ENCODE data around the gene LTK. TPM values are rescaled to one million over a fixed set of nuclear protein-coding genes. Genes with fewer than 3 reads are reported as not detected.

LTK gene
- total RNA-seq, 3 donors from 2014 or later (not counting 1 experiment from before 2014, with no cell fraction given), result 0.56 to 4.9 (median 1.7) TPM

- no peak overlapping the region for H3K27ac Mint-ChIP-seq
- peaks cover 0 to 11% of the 10 kb centered on the region in 2 donors for H3K4me1 Mint-ChIP-seq
- no peaks in the 10 kb centered on the region for H3K27me3 Mint-ChIP-seq (ENCODE audit: low read depth in 2 of 2)
- intact Hi-C loops (cut with micrococcal nuclease), result no loop called here
- ATAC-seq (no peak), DNase-seq (no peak)
- H3K4me3 Mint-ChIP-seq, result no peak overlapping the region
- TF ChIP-seq, protein P1, sequence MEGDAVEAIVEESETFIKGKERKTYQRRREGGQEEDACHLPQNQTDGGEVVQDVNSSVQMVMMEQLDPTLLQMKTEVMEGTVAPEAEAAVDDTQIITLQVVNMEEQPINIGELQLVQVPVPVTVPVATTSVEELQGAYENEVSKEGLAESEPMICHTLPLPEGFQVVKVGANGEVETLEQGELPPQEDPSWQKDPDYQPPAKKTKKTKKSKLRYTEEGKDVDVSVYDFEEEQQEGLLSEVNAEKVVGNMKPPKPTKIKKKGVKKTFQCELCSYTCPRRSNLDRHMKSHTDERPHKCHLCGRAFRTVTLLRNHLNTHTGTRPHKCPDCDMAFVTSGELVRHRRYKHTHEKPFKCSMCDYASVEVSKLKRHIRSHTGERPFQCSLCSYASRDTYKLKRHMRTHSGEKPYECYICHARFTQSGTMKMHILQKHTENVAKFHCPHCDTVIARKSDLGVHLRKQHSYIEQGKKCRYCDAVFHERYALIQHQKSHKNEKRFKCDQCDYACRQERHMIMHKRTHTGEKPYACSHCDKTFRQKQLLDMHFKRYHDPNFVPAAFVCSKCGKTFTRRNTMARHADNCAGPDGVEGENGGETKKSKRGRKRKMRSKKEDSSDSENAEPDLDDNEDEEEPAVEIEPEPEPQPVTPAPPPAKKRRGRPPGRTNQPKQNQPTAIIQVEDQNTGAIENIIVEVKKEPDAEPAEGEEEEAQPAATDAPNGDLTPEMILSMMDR (IDR thresholded peaks at IDR 0.05), result no peak
- H3K9me3 Mint-ChIP-seq, result no peaks in the 10 kb centered on the region
- Histone ChIP-seq H3K36me3 (ENCODE audit: control insufficient read depth, insufficient read depth, low read length) (peaks cover 34% of the 10 kb centered on the region), H3K4me3 (ENCODE audit: low read length) (no peak overlapping the region), H3K9me3 (ENCODE audit: control insufficient read depth, insufficient read depth, low read length) (no peaks in the 10 kb centered on the region), H3K4me1 (ENCODE audit: control insufficient read depth, insufficient read depth, low read length) (peaks cover 6% of the 10 kb centered on the region), H3K27me3 (ENCODE audit: control insufficient read depth, insufficient read depth, low read length) (no peaks in the 10 kb centered on the region), H3K27ac (ENCODE audit: low read length) (no peak overlapping the region)
- no peaks in the 10 kb centered on the region for H3K36me3 Mint-ChIP-seq
- 96% methylated on average over 1 of the region's 1 CpG for WGBS (ENCODE audit: insufficient coverage)
These were observed 21.9 kb upstream of the LTK start for GRCh38 chr15:41535544-41535943.

DNA sequence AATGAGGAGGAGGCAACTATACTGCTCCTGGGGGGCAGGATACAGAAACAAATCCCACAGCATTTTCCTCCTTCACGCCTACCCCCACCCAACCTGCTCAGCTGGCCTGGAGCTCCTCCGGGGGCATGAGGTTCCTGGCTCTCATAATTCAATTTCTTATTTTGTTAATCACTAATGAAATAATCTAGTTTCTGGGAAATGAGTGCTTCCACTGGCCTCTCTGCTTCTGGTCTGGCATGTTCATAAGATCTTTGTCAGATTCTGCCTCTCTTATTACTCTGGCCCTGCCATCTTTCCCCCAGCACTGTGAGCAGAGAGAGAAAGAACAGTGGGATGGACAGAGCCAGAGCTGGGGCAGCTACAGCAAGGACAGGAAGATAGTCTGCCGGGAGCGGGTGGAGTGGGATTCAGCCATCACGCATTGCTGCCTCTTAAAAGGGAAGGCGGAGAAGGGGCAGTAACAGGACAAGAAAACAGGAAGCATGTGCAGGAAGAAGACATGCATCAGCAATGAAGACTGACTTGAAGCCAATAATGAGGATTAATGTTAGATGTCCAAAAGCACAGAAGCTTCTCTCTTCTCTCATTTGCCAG lies 16.8 kb upstream of the LTK start:
- intact Hi-C loops (cut with micrococcal nuclease), result no loop called here
- Mint-ChIP-seq H3K9me3 (no peaks in the 10 kb centered on the region), H3K27me3 (ENCODE audit: low read depth in 2 of 2) (no peaks in the 10 kb centered on the region), H3K4me1 (no peaks in the 10 kb centered on the region), H3K27ac (no peak overlapping the region), H3K36me3 (peaks cover 16% of the 10 kb centered on the region), H3K4me3 (no peak overlapping the region)
- no peaks in the 10 kb centered on the region for H3K9me3 ChIP-seq (ENCODE audit: control insufficient read depth, insufficient read depth, low read length)
- H3K36me3 ChIP-seq (ENCODE audit: control insufficient read depth, insufficient read depth, low read length), result peaks cover 69% of the 10 kb centered on the region
- WGBS (ENCODE audit: insufficient coverage), result 74% methylated on average over 6 of the region's 6 CpGs
- peaks cover 7% of the 10 kb centered on the region for H3K4me1 ChIP-seq (ENCODE audit: control insufficient read depth, insufficient read depth, low read length)
- no peak for DNase-seq
- TF ChIP-seq, protein P1 (IDR thresholded peaks at IDR 0.05), result no peak
- H3K27me3 ChIP-seq (ENCODE audit: control insufficient read depth, insufficient read depth, low read length), result no peaks in the 10 kb centered on the region
- no peak for ATAC-seq
- H3K27ac ChIP-seq (ENCODE audit: low read length), result no peak overlapping the region
- H3K4me3 ChIP-seq (ENCODE audit: low read length), result no peak overlapping the region

GRCh38 chr15:41523097-41523496 lies 9.5 kb upstream of the LTK start:
- no peak for ATAC-seq

More at GRCh38 chr15:41523097-41523496, 9.5 kb upstream of the LTK start:
- Mint-ChIP-seq H3K27ac (no peak overlapping the region), H3K27me3 (ENCODE audit: low read depth in 2 of 2) (no peaks in the 10 kb centered on the region), H3K36me3 (peaks cover 7% of the 10 kb centered on the region), H3K4me3 (no peak overlapping the region), H3K4me1 (no peaks in the 10 kb centered on the region), H3K9me3 (no peaks in the 10 kb centered on the region)
- Histone ChIP-seq H3K9me3 (ENCODE audit: control insufficient read depth, insufficient read depth, low read length) (no peaks in the 10 kb centered on the region), H3K4me3 (ENCODE audit: low read length) (no peak overlapping the region), H3K27ac (ENCODE audit: low read length) (no peak overlapping the region), H3K4me1 (ENCODE audit: control insufficient read depth, insufficient read depth, low read length) (no peaks in the 10 kb centered on the region), H3K27me3 (ENCODE audit: control insufficient read depth, insufficient read depth, low read length) (no peaks in the 10 kb centered on the region), H3K36me3 (ENCODE audit: control insufficient read depth, insufficient read depth, low read length) (peaks cover 38% of the 10 kb centered on the region)
- intact Hi-C loops (cut with micrococcal nuclease), result no loop called here
- 99% methylated on average over 5 of the region's 5 CpGs for WGBS (ENCODE audit: insufficient coverage)
- TF ChIP-seq, protein P1 (IDR thresholded peaks at IDR 0.05), result no peak
- no peak for DNase-seq

All from natural killer cell (primary cell).